ENCODE measurements around the gene SRPK2.
"Not testable (repeated sequence)": the region's sequence is repeated elsewhere in the genome, so short reads cannot be mapped to it uniquely, and the experiment has no call there.

The SRPK2 gene

GRCh38 chr7:105339404-105340323 lies 49.1 kb downstream of the SRPK2 start:
- DNase-seq (ENCODE audit: low spot score), result no peak
- no peak for FAIRE-seq

- DNase-seq (ENCODE audit: low spot score) (no peak), FAIRE-seq (no peak)
These were observed 51.2 kb downstream of the SRPK2 start for GRCh38 chr7:105337529-105337928.

- FAIRE-seq, result peak; percentile 89
- DNase-seq (ENCODE audit: low spot score), result no peak
These were observed 52.7 kb downstream of the SRPK2 start for GRCh38 chr7:105336009-105336408.

- FAIRE-seq; DNase-seq (ENCODE audit: low spot score): not testable (repeated sequence)
These were observed 56.1 kb downstream of the SRPK2 start for GRCh38 chr7:105332661-105333060.

- FAIRE-seq (no peak), DNase-seq (ENCODE audit: low spot score) (no peak)
These were observed 58.2 kb downstream of the SRPK2 start for GRCh38 chr7:105330526-105330925.

GRCh38 chr7:105327201-105327600 lies 61.5 kb downstream of the SRPK2 start:
- FAIRE-seq, result no peak
- DNase-seq (ENCODE audit: low spot score), result no peak

- FAIRE-seq (no peak), DNase-seq (ENCODE audit: low spot score) (no peak)
These were observed 63.4 kb downstream of the SRPK2 start for GRCh38 chr7:105325216-105325904.

GRCh38 chr7:105324606-105325005 lies 64.1 kb downstream of the SRPK2 start:
- not testable (repeated sequence) for DNase-seq (ENCODE audit: low spot score); FAIRE-seq

- no peak for DNase-seq (ENCODE audit: low spot score)
- no peak for FAIRE-seq
These were observed 65.4 kb downstream of the SRPK2 start for GRCh38 chr7:105323366-105323765.

- FAIRE-seq (no peak), DNase-seq (ENCODE audit: low spot score) (no peak)
These were observed 66.0 kb downstream of the SRPK2 start for GRCh38 chr7:105322655-105323277.

GRCh38 chr7:105321754-105322455 lies 66.8 kb downstream of the SRPK2 start:
- no peak for FAIRE-seq
- no peak for DNase-seq (ENCODE audit: low spot score)

- FAIRE-seq (no peak), DNase-seq (ENCODE audit: low spot score) (no peak)
These were observed 67.8 kb downstream of the SRPK2 start for GRCh38 chr7:105320896-105321295.

GRCh38 chr7:105319578-105319977 lies 69.1 kb downstream of the SRPK2 start:
- FAIRE-seq, result no peak

GRCh38 chr7:105316578-105317344 lies 72.0 kb downstream of the SRPK2 start:
- FAIRE-seq, result no peak
- DNase-seq (ENCODE audit: low spot score), result no peak

More at GRCh38 chr7:105319578-105319977, 69.1 kb downstream of the SRPK2 start:
- no peak for DNase-seq (ENCODE audit: low spot score)

GRCh38 chr7:105315357-105315756 lies 73.4 kb downstream of the SRPK2 start:
- DNase-seq (ENCODE audit: low spot score) (no peak), FAIRE-seq (no peak)

GRCh38 chr7:105309235-105310169 lies 79.2 kb downstream of the SRPK2 start:
- DNase-seq (ENCODE audit: low spot score) (no peak), FAIRE-seq (no peak)

- no peak for FAIRE-seq
- no peak for DNase-seq (ENCODE audit: low spot score)
These were observed 81.5 kb downstream of the SRPK2 start for GRCh38 chr7:105307163-105307672.

- DNase-seq (ENCODE audit: low spot score), result no peak
- FAIRE-seq, result no peak
These were observed 82.4 kb downstream of the SRPK2 start for GRCh38 chr7:105306298-105306748.

GRCh38 chr7:105305633-105306032 lies 83.1 kb downstream of the SRPK2 start:
- FAIRE-seq, result no peak
- no peak for DNase-seq (ENCODE audit: low spot score)
